K562 (cell line): ENCODE data around the gene SERHL2. TPM values are rescaled to one million over a fixed set of nuclear protein-coding genes. Genes with fewer than 3 reads are reported as not detected.

Experiments
- ARID1B ChIP-seq: fragments of 450-650 bp; IDR thresholded peaks from 2 replicates; pipeline ENCODE4 v1.6.1; 2016; ENCODE audit warnings: antibody characterized with exemption, mild to moderate bottlenecking, inconsistent platforms
- ATF6 ChIP-seq: sonication (generic); formaldehyde crosslinking; IDR thresholded peaks from 2 replicates; pipeline ENCODE4 v1.4.0; 2020; ENCODE audit warnings: mild to moderate bottlenecking, missing genetic modification reagents
- CBFA2T2 ChIP-seq: fragments of 450-650 bp; conservative IDR thresholded peaks from 2 replicates; pipeline ENCODE4 v1.6.1; 2017; ENCODE audit warnings: mild to moderate bottlenecking
- GABPB1 ChIP-seq: sonication (generic); formaldehyde crosslinking; IDR thresholded peaks from 2 replicates; pipeline ENCODE4 v1.8.0; 2022; ENCODE audit warnings: mild to moderate bottlenecking, missing genetic modification reagents
- HNRNPH1 ChIP-seq: fragments of 200-400 bp; formaldehyde crosslinking; optimal IDR thresholded peaks from 2 replicates; pipeline ENCODE3; 2017; ENCODE audit warnings: low read depth, mild to moderate bottlenecking, low read length, moderate library complexity
- KAT8 ChIP-seq: fragments of 450-650 bp; IDR thresholded peaks from 2 replicates; pipeline ENCODE4 v1.6.1; 2016; ENCODE audit warnings: low read depth, mild to moderate bottlenecking
- KDM1A ChIP-seq, 2 experiments: fragments of 450-650 bp; IDR thresholded peaks; 2 replicates each; pipeline ENCODE4 v1.6.1; 2016; ENCODE audit warnings: mild to moderate bottlenecking in 2 of 2
- MAFG ChIP-seq: fragments of 450-650 bp; conservative IDR thresholded peaks from 2 replicates; pipeline ENCODE4 v1.6.1; 2016; ENCODE audit warnings: missing genetic modification characterization, missing compliant biosample characterization
- NCOA6 ChIP-seq: fragments of 450-650 bp; IDR thresholded peaks from 2 replicates; pipeline ENCODE4 v1.6.1; 2017; ENCODE audit warnings: mild to moderate bottlenecking
- NONO ChIP-seq, 2 experiments: fragments of 200-400 bp in 1 of 2; fragments of 450-650 bp in 1 of 2; formaldehyde crosslinking in 1 of 2; IDR thresholded peaks; 2 replicates each; pipeline ENCODE4 v1.6.1; 2017; ENCODE audit warnings: low read depth in 2 of 2, mild to moderate bottlenecking in 2 of 2, moderate library complexity in 2 of 2, low read length in 1 of 2
- PBX2 ChIP-seq, 2 experiments: IDR thresholded peaks in 1 of 2; conservative IDR thresholded peaks in 1 of 2; 2 replicates each; pipeline ENCODE4 v1.6.1; 2016; ENCODE audit warnings: low read depth in 2 of 2, mild to moderate bottlenecking in 1 of 2, missing compliant biosample characterization in 1 of 2, missing genetic modification characterization in 1 of 2, moderate library complexity in 1 of 2
- PHB2 ChIP-seq: fragments of 450-650 bp; IDR thresholded peaks from 2 replicates; pipeline ENCODE4 v1.6.1; 2017; ENCODE audit warnings: low read depth
- PML ChIP-seq: IDR thresholded peaks from 2 replicates; pipeline ENCODE4 v1.6.1; 2012; ENCODE audit warnings: low read length, inconsistent platforms
- POLR2AphosphoS2 ChIP-seq: IDR thresholded peaks from 2 replicates; pipeline ENCODE4 v1.6.1; 2012; ENCODE audit warnings: low read length, improper control_type of control experiment
- RBBP5 ChIP-seq: fragments of 200-600 bp; sonication (generic); IDR thresholded peaks from 2 replicates; pipeline ENCODE4 v1.6.1; 2012; ENCODE audit warnings: borderline replicate concordance, mild to moderate bottlenecking, low read length, control low read depth, inconsistent platforms; ENCODE audit not compliant: insufficient read depth, poor library complexity, severe bottlenecking
- SAFB ChIP-seq: fragments of 200-400 bp; formaldehyde crosslinking; IDR thresholded peaks from 2 replicates; pipeline ENCODE4 v1.6.1; 2017; ENCODE audit warnings: low read depth, low read length, borderline replicate concordance
- SMAD2 ChIP-seq: fragments of 150-350 bp; IDR thresholded peaks from 2 replicates; pipeline ENCODE4 v1.6.1; 2014; ENCODE audit warnings: low read depth, mild to moderate bottlenecking, low read length
- SNRNP70 ChIP-seq: fragments of 200-400 bp; formaldehyde crosslinking; optimal IDR thresholded peaks from 2 replicates; pipeline ENCODE3; 2017; ENCODE audit warnings: low read depth, low read length
- TCF7L2 ChIP-seq: fragments of 150-350 bp; IDR thresholded peaks from 2 replicates; pipeline ENCODE4 v1.6.1; 2016; ENCODE audit warnings: low read depth, mild to moderate bottlenecking, low read length, moderate library complexity
- TRIM28 ChIP-seq: fragments of 450-650 bp; IDR thresholded peaks from 2 replicates; pipeline ENCODE4 v1.6.1; 2017
- ZBTB26 ChIP-seq: fragments of 450-650 bp; formaldehyde crosslinking; IDR thresholded peaks from 2 replicates; pipeline ENCODE4 v1.4.0; 2022; ENCODE audit warnings: missing genetic modification characterization
- ZNF212 ChIP-seq: fragments of 450-650 bp; formaldehyde crosslinking; IDR thresholded peaks from 2 replicates; pipeline ENCODE4 v1.4.0; 2020; ENCODE audit warnings: mild to moderate bottlenecking
- ZNF253 ChIP-seq: fragments of 250-450 bp; sonication (Bioruptor Pico); conservative IDR thresholded peaks from 2 replicates; pipeline ENCODE4 v1.6.1; 2021; ENCODE audit warnings: mild to moderate bottlenecking
- ZNF41 ChIP-seq: fragments of 250-450 bp; sonication (Bioruptor Pico); conservative IDR thresholded peaks from 2 replicates; pipeline ENCODE4 v1.4.0; 2020; ENCODE audit warnings: mild to moderate bottlenecking
- polyA plus RNA-seq, 8 experiments: library from polyadenylated mRNA; depleted of rRNA in 4 of 8; stranded (reverse) in 5 of 8; unstranded in 3 of 8; fragments of >200 nt; fragmentation: Nextera tagmentation in 2 of 8; fragmentation: Illumina TruSeq in 1 of 8; extraction: Ambion mirVana in 2 of 8; extraction: Trizol in 1 of 8; gene quantifications; 2 replicates each; pipeline versions ENCODE4 v1.2.1 to v1.2.3, GENCODE V29; 2011 to 2014; ENCODE audit warnings: inconsistent platforms in 1 of 8, missing spikeins in 1 of 8
- total RNA-seq, 7 experiments: library from RNA; depleted of rRNA in 6 of 7; stranded (reverse); fragments of >200 nt in 6 of 7; fragmentation: Illumina TruSeq in 2 of 7; extraction: Trizol in 2 of 7; gene quantifications; 2 replicates each; pipeline versions ENCODE4 v1.2.1 to v1.2.3, GENCODE V29; 2011 to 2021; ENCODE audit warnings: low replicate concordance in 1 of 7

The SERHL2 gene
- total and polyA plus RNA-seq, 9 of the 15 experiments (the other 6 are each of a cell fraction or from before 2014, with no cell fraction given), result 19.9 to 62.6 (median 25.2) TPM

GRCh38 chr22:42615092-42615859 is 61.5 kb downstream of the SERHL2 start (continued):
- TF ChIP-seq PML (peak; percentile 100), MAFG (tag) (no peak; the same call in 1 of the 2 replicates), RBBP5 (no peak), GABPB1 (peak; percentile 84), TRIM28 (no peak), HNRNPH1 (no peak), KDM1A (IDR thresholded peaks at IDR 0.05) (peak; percentile 36 to 71; a peak in 2 of 4 replicates), ZNF41 (peak; percentile 77), TCF7L2 (no peak), KAT8 (no peak), ZBTB26 (CRISPR knock-in tag) (peak; percentile 98), PHB2 (0 out of 2 replicates have a peak, but pooled peaks have one; percentile 27), CBFA2T2 (peak; percentile 42; the same call in 1 of the 2 replicates), NCOA6 (peak; percentile 62; the same call in 1 of the 2 replicates), ZNF253 (CRISPR knock-in tag) (peak; percentile 94), SAFB (no peak; the same call in 1 of the 2 replicates), ARID1B (peak; percentile 55), ATF6 (CRISPR knock-in tag) (peak; percentile 64; the same call in 1 of the 2 replicates), ZNF212 (CRISPR knock-in tag) (no peak), SNRNP70 (peak; percentile 26), SMAD2 (no peak), POLR2AphosphoS2 (peak; percentile 100), NONO (IDR thresholded peaks at IDR 0.05; ENCODE audit: low read depth in 2 of 2, low read length in 1 of 2) (peak; percentile 95 to 97), PBX2 (CRISPR knock-in tag; IDR thresholded peaks at IDR 0.05; ENCODE audit: low read depth) (no peak), PBX2 (tag; conservative IDR thresholded peaks at IDR 0.05; ENCODE audit: low read depth) (peak; percentile 30; the same call in 1 of the 2 replicates)
